Heart left ventricle (tissue), 16 donors: ENCODE results near the gene RAD23A. TPM values are rescaled to one million over a fixed set of nuclear protein-coding genes. Genes with fewer than 3 reads are reported as not detected.
A peak's percentile ranks its signal among the peaks of the same experiment; 100 is the strongest.
"Not testable (repeated sequence)": the region's sequence is repeated elsewhere in the genome, so short reads cannot be mapped to it uniquely, and the experiment has no call there.

Experiments used
- ATAC-seq, 4 donors: fragments of 200-7000 bp; cut with Tn5 transposase; one replicate each; pipeline ENCODE4 v1.9.1; 2020 to 2022; ENCODE audit warnings: moderate library complexity in 4 of 4, mild to moderate bottlenecking in 3 of 4, moderate number of reproducible peaks in 1 of 4
- DNase-seq, 5 donors: peaks; one replicate each; pipeline ENCODE4 v3.0.0-alpha.2; 2020
- H3K27ac ChIP-seq, 12 donors: fragments of 200-600 bp; sonication (generic) in 4 of 12; one replicate each; pipeline versions ENCODE4 v1.5.0 to v1.8.0; 2016 to 2022; ENCODE audit warnings: mild to moderate bottlenecking in 2 of 12
- H3K27me3 ChIP-seq, 9 donors: fragments of 200-600 bp; sonication (generic) in 2 of 9; one replicate each; pipeline versions ENCODE4 v1.5.1 to v1.8.0; 2016 to 2022; ENCODE audit warnings: mild to moderate bottlenecking in 3 of 9
- H3K36me3 ChIP-seq, 9 donors: fragments of 200-600 bp; sonication (generic) in 2 of 9; one replicate each; pipeline versions ENCODE4 v1.5.0 to v1.8.0; 2018 to 2022; ENCODE audit warnings: mild to moderate bottlenecking in 2 of 9
- H3K4me1 ChIP-seq, 12 donors: fragments of 200-600 bp; sonication (generic) in 4 of 12; one replicate each; pipeline versions ENCODE4 v1.5.0 to v1.8.0; 2016 to 2022; ENCODE audit warnings: mild to moderate bottlenecking in 3 of 12
- H3K4me3 ChIP-seq, 12 donors: fragments of 200-600 bp; sonication (generic) in 4 of 12; one replicate each; pipeline versions ENCODE4 v1.5.0 to v1.8.0; 2017 to 2022; ENCODE audit warnings: mild to moderate bottlenecking in 9 of 12, moderate library complexity in 4 of 12
- H3K9me3 ChIP-seq, 12 donors: fragments of 200-600 bp; sonication (generic) in 4 of 12; one replicate each; pipeline versions ENCODE4 v1.5.0 to v1.8.0; 2016 to 2022; ENCODE audit warnings: mild to moderate bottlenecking in 1 of 12
- POLR2A ChIP-seq, 2 donors: fragments of 450-650 bp; IDR thresholded peaks; one replicate each; pipeline ENCODE4 v1.6.1; 2017; ENCODE audit warnings: antibody characterized with exemption in 2 of 2, mild to moderate bottlenecking in 2 of 2, moderate library complexity in 2 of 2
- WGBS, 4 donors: extraction: QIAGEN DNeasy Blood & Tissue Kit in 2 of 4; methylation state at CpG; one replicate each; pipeline versions ENCODE4 v1.1.5 to v1.1.7; 2013 to 2018; 5-methylcytosine and 5-hydroxymethylcytosine counted together
- intact Hi-C, 10 donors: fragments of 100-400 bp; cut with DNase I; formaldehyde crosslinking; loops; one replicate each; pipeline versions ENCODE4 v1.11.1 to v1.14.2; 2022
- polyA plus RNA-seq, 2 donors: library from polyadenylated mRNA; stranded (reverse); fragments of 200-250 nt; gene quantifications; one replicate each; pipeline ENCODE4 v1.2.3, GENCODE V29; 2013
- total RNA-seq, 9 donors: library from RNA; depleted of rRNA in 2 of 9; stranded (reverse); fragments of >200 nt in 2 of 9; fragmentation: NEBNext Ultra II Directional in 3 of 9; extraction: Animal tissue kit (Norgen Biotek cat#: 25700) in 3 of 9; gene quantifications; one replicate each; pipeline versions ENCODE4 v1.1.0 to v1.2.4, GENCODE V29; 2016 to 2023
- TF ChIP-seq, protein P1 (sequence below), 12 donors: fragments of 200-600 bp; sonication (generic) in 4 of 12; IDR thresholded peaks; one replicate each; pipeline versions ENCODE4 v1.5.0 to v1.8.0; 2018 to 2022; ENCODE audit warnings: antibody characterized with exemption in 12 of 12, mild to moderate bottlenecking in 5 of 12
- donor health status: ischemic (EF 13 %, LVEDD 7.1; RV severe dilation, severe dysfunction).
- donor health status: healthy with polysubstance abuse.
- donor health status: DM: no; HTN: yes; CAD: no.
- donor health status: DM: no; HTN: no; CAD: no.
- donor health status: ischemic (EF 25% LVEDD 6.9; RV normal size, moderate dysfunction).
- donor health status: ischemic (EF 25% LVEDD 5.7; RV mildly dilated, moderate dysfunction).
- donor health status: healthy.
- donor health status: DM: yes; HTN: yes; CAD: no.
- donor health status: ischemic (EF 35%, LVEDD 5.7; RV mildly dilated, moderate dysfunction).
- donor health status: nonischemic (EF 11% LVEDD 7.7; RV severe dilation, severe dysfunction).
- donor health status: DM: yes; HTN: yes; CAD: no.
- donor health status: PGD.
- donor health status: ischemic (EF 29% LVEDD 5.4; RV normal size, mild dysfunction).
- donor health status: nonischemic (EF 23%, LVEDD 6.1; RV moderate dilation, normal function).

Gene RAD23A
- total and polyA plus RNA-seq, 11 donors: 130 to 272 (median 162) TPM

DNA sequence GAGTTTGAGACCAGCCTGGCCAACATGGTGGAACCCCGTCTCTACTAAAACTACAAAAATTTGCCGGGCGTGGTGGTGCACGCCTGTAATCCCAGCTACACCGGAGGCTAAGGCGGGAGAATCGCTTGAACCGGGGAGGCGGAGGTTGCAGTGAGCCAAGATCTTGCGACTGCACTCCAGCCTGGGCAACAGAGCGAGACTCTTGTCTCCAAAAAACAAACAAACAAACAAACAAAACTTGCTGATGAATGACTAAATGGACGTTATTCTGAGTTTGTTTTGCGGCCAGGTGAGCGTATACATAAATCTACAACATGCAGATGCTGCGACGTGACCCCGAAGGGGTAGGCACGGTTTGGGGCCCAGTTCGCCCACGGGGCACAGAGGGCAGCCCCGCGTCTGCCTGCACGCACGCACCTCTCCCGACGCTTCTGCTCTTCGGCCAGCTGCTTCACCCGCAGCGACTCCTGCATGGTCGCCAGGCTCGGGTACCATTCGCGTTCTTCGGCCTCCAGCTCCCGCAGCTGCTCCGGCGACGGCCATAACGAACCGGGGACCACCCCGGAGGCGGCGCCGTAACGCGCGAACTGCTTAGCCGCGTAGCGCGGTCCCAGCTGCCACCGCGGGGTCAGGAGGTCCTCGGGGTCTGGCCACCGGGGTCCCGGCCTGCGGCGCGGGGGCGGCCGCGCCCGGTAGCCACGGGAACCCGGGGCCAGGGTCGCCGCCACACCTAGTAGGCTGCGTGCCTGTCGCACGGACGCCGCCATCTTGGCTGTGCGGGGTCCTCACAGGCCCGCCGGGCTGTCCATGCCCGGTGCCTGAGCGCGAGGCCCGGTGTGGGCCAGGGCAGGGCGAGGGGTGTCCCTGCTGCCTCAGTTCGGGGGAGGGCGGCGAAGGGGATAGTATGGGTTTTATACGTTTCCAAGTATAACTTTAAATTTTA, 11.1 kb downstream of the RAD23A start, which contains the start of gene GADD45GIP1:
Gene GADD45GIP1 (minus strand): TSS at position 778 of the 943 bp plus-strand sequence. CDS start 11 bp downstream, at position 767.
- peak within 1 kb of the TSS; percentile 72 to 97 (median 90) for H3K4me3 ChIP-seq
- no peaks in the 10 kb centered on the region for H3K27me3 ChIP-seq
- ATAC-seq (peak; percentile 79 to 94 (median 90)), DNase-seq (peak; percentile 73 to 92 (median 82))
- H3K9me3 ChIP-seq: no peaks in the 10 kb centered on the region
- 4 to 5% (median 4%) methylated on average over 65 to 84 of the region's 84 CpGs for WGBS, 4 donors
- peaks cover 0 to 37% (median 28%) of the 10 kb centered on the region in 9 donors for H3K36me3 ChIP-seq
- H3K4me1 ChIP-seq: peaks cover 0 to 54% (median 40%) of the 10 kb centered on the region in 12 donors
- TF ChIP-seq, protein P1, sequence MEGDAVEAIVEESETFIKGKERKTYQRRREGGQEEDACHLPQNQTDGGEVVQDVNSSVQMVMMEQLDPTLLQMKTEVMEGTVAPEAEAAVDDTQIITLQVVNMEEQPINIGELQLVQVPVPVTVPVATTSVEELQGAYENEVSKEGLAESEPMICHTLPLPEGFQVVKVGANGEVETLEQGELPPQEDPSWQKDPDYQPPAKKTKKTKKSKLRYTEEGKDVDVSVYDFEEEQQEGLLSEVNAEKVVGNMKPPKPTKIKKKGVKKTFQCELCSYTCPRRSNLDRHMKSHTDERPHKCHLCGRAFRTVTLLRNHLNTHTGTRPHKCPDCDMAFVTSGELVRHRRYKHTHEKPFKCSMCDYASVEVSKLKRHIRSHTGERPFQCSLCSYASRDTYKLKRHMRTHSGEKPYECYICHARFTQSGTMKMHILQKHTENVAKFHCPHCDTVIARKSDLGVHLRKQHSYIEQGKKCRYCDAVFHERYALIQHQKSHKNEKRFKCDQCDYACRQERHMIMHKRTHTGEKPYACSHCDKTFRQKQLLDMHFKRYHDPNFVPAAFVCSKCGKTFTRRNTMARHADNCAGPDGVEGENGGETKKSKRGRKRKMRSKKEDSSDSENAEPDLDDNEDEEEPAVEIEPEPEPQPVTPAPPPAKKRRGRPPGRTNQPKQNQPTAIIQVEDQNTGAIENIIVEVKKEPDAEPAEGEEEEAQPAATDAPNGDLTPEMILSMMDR (IDR thresholded peaks at IDR 0.05): no peak
- TF ChIP-seq POLR2A (IDR thresholded peaks at IDR 0.05): peak in 1 of 2 donors; percentile 35
- peak within 1 kb of the TSS; percentile 83 to 95 (median 92) for H3K27ac ChIP-seq
- intact Hi-C loops: loop anchor here in 1 of 10 donors (10.0 kb wide), 1 partner anchor 62 kb away; the partner anchor contains the start of gene GCDH

DNA sequence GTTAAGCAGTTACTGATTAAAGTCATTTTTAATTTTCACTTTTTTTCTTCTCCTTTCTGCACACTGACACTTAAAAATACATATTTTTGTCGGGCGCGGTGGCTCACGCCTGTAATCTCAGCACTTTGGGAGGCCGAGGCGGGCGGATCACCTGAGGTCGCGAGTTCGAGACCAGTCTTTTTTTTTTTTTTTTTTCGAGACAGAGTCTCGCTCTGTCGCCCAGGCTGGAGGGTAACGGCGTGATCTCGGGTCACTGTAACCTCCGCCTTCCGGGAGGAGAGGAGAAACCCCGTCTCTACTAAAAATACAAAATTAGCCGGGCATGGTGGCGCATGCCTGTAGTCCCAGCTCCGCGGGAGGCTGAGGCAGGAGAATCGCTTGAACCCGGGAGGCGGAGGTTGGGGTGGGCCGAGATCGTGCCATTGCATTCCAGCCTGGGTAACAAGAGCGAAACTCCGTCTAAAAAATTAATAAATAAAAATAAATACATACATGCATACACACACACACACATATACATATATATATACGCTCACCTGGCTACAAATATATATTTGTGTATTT, 11.8 kb downstream of the RAD23A start:
- not testable (repeated sequence) for DNase-seq, H3K9me3 ChIP-seq, H3K27me3 ChIP-seq
- intact Hi-C loops: loop anchor here in 1 of 10 donors (10.0 kb wide), 1 partner anchor 63 kb away; the partner anchor contains the start of gene GCDH
- 28 to 43% (median 31%) methylated on average over 31 of the region's 31 CpGs for WGBS, 4 donors
- TF ChIP-seq POLR2A (IDR thresholded peaks at IDR 0.05): peak in 1 of 2 donors; percentile 5
- peaks cover 0 to 29% (median 20%) of the 10 kb centered on the region in 9 donors for H3K36me3 ChIP-seq
- H3K4me3 ChIP-seq: peak overlapping the region; percentile 72 to 97 (median 90)
- H3K4me1 ChIP-seq: peaks cover 0 to 46% (median 38%) of the 10 kb centered on the region in 12 donors
- ATAC-seq: peak in 2 of 4 donors; percentile 4 to 8
- H3K27ac ChIP-seq: peak overlapping the region; percentile 83 to 95 (median 92)

DNA sequence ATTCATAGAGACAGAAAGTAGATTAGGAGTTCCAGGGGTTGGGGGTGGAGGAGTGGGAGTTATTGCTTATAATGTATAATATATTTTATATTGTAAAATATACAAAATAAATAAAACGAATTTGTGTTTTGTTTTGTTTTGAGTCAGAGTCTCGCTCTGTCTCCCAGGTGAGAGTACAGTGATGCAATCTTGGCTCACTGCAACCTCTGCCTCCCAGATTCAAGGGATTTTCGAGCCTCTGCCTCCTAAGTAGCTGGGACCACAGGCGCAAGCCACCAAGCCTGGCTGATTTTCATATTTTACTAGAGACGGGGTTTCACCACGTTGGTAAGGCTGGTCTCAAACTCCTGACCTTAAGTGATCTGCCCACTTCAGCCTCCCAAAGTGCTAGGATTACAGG, 13.8 kb downstream of the RAD23A start:
- no peak overlapping the region for H3K4me3 ChIP-seq
- no peak for DNase-seq
- intact Hi-C loops: loop anchor here in 1 of 10 donors (10.0 kb wide), 1 partner anchor 65 kb away; the partner anchor contains the start of gene GCDH
- H3K36me3 ChIP-seq: peaks cover 0 to 9% (median 2%) of the 10 kb centered on the region in 9 donors
- TF ChIP-seq, protein P1 (IDR thresholded peaks at IDR 0.05): no peak
- no peak for TF ChIP-seq POLR2A (IDR thresholded peaks at IDR 0.05)
- no peak overlapping the region for H3K27ac ChIP-seq
- no peaks in the 10 kb centered on the region for H3K27me3 ChIP-seq
- ATAC-seq: no peak
- H3K9me3 ChIP-seq: no peaks in the 10 kb centered on the region
- H3K4me1 ChIP-seq: peaks cover 0 to 26% (median 19%) of the 10 kb centered on the region in 12 donors
- WGBS, 4 donors: 74 to 78% (median 76%) methylated on average over 6 of the region's 6 CpGs

DNA sequence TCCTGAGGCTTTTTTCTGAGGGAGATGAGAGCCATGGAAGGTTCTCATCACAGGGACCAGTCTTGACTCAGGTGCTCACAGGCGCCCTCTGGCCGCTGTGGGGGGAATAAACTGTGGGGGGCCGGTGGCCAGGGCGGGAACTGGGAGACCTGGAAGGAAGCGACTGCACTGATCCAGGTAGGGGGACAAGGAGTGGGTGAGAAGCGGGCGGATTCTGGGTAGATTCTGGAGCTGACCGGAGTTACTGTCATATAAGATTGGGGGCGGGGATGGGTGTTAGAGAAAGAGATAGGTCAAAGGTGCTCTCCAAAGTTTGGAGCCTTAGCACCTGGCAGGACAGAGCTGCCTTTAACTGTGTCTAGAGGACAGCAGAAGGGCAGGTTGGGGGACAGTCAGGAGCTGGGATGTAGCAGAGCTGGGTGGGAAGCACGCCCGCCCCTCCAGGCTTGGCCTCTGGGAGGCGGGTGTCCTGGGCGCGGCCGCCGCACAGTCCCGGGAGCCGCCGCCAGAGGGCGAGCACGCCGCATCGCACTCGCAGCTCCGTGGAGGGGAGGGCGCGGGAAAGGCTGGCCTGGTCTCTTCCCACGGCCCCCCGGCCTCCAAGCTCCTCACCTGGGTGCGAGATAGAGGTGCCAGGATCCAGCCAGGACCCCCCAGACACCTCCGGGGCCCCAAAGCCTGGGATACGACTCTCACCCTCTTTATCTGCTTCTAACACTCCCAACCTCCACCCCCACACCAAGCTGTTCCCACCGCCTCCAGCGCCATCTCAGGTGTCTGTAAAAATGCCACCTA, 19.6 kb downstream of the RAD23A start:
- Histone ChIP-seq H3K27ac (peak overlapping the region in 10 of 12 donors; percentile 6 to 73 (median 55)), H3K9me3 (no peaks in the 10 kb centered on the region), H3K4me3 (peak overlapping the region in 11 of 12 donors; percentile 30 to 66 (median 56)), H3K36me3 (no peaks in the 10 kb centered on the region), H3K4me1 (peaks cover 0 to 14% (median 5%) of the 10 kb centered on the region in 12 donors), H3K27me3 (no peaks in the 10 kb centered on the region)
- peak in 1 of 2 donors; percentile 41 for TF ChIP-seq POLR2A (IDR thresholded peaks at IDR 0.05)
- TF ChIP-seq, protein P1 (IDR thresholded peaks at IDR 0.05): peak; percentile 76 to 96 (median 89)
- ATAC-seq (peak; percentile 68 to 91 (median 88)), DNase-seq (peak; percentile 75 to 91 (median 84))
- 1 to 2% (median 1%) methylated on average over 17 to 34 of the region's 34 CpGs for whole genome bisulfite sequencing, 4 donors
- intact Hi-C loops: loop anchor here in 5 of 10 donors (2.0 to 10.0 kb wide), 3 partner anchors 78 to 187 kb away; partner anchors contain the start of genes KLF1 (in 5 of the 5), DNASE2 (in 4 of the 5), IER2 (in 1 of the 5) and STX10 (in 1 of the 5)
